A673 (cell line): ENCODE results near the gene PFKFB4. TPM values are rescaled to one million over a fixed set of nuclear protein-coding genes. Genes with fewer than 3 reads are reported as not detected.
"Not testable (repeated sequence)": the region's sequence is repeated elsewhere in the genome, so short reads cannot be mapped to it uniquely, and the experiment has no call there.

Experiments
- BruUV-seq: library from RNA; stranded (reverse); fragments of 400-500 nt; replicated peaks from 2 replicates; lab custom pipeline; 2021; lab: Mats Ljungman, UMichigan
- CTCF ChIA-PET: fragments of 300-600 bp; sonication (Branson Sonifier 250); formaldehyde crosslinking; loops from one replicate; lab custom pipeline; 2022; ENCODE audit warnings: antibody characterized with exemption; lab: Charles Lee
- POLR2A ChIA-PET: fragments of 300-600 bp; sonication (Branson Sonifier 250); formaldehyde crosslinking; loops from one replicate; lab custom pipeline; 2022; ENCODE audit warnings: antibody characterized with exemption; ENCODE audit not compliant: low non-redundant PET; lab: Charles Lee
- DNase-seq: peaks from one replicate; pipeline ENCODE4 v3.0.0-alpha.2; 2015; ENCODE audit warnings: low spot score
- H3K27ac ChIP-seq: fragments of 200-600 bp; sonication (generic); 2 replicates; pipeline ENCODE4 v1.5.1; 2016; ENCODE audit warnings: mixed run types, low read depth, mild to moderate bottlenecking, mixed read lengths, antibody characterized with exemption, low read length; ENCODE audit not compliant: poor library complexity, severe bottlenecking
- H3K27me3 ChIP-seq: fragments of 200-600 bp; sonication (generic); replicated peaks from 2 replicates; pipeline ENCODE4 v1.6.1; 2017; ENCODE audit warnings: mixed run types, low read depth, mild to moderate bottlenecking, mixed read lengths, antibody characterized with exemption, low read length; ENCODE audit not compliant: insufficient read depth, poor library complexity
- H3K36me3 ChIP-seq: fragments of 200-600 bp; sonication (generic); 2 replicates; pipeline ENCODE4 v1.6.1; 2016; ENCODE audit warnings: mixed run types, mild to moderate bottlenecking, mixed read lengths, antibody characterized with exemption, low read length; ENCODE audit not compliant: insufficient read depth, poor library complexity, severe bottlenecking
- H3K4me1 ChIP-seq: fragments of 200-600 bp; sonication (generic); 2 replicates; pipeline ENCODE4 v1.6.1; 2017; ENCODE audit warnings: mixed run types, mild to moderate bottlenecking, mixed read lengths, antibody characterized with exemption, low read length; ENCODE audit not compliant: insufficient read depth, poor library complexity, severe bottlenecking
- H3K4me3 ChIP-seq: fragments of 200-600 bp; sonication (generic); 2 replicates; pipeline ENCODE4 v1.5.1; 2016; ENCODE audit warnings: low read depth, mixed run types, mild to moderate bottlenecking, mixed read lengths, low read length; ENCODE audit not compliant: poor library complexity, severe bottlenecking
- H3K9me3 ChIP-seq: fragments of 200-600 bp; sonication (generic); 2 replicates; pipeline ENCODE4 v1.6.1; 2016; ENCODE audit warnings: mixed run types, low read depth, mild to moderate bottlenecking, mixed read lengths, antibody characterized with exemption, low read length; ENCODE audit not compliant: poor library complexity, severe bottlenecking
- EZH2 ChIP-seq: fragments of 200-600 bp; sonication (generic); IDR thresholded peaks from 2 replicates; pipeline ENCODE4 v1.6.1; 2017; ENCODE audit warnings: borderline replicate concordance, low read depth, mild to moderate bottlenecking, mixed read lengths, antibody characterized with exemption, low read length; ENCODE audit not compliant: poor library complexity, severe bottlenecking
- intact Hi-C: fragments of 100-400 bp; cut with micrococcal nuclease; formaldehyde crosslinking; loops from one replicate; pipeline ENCODE4 v1.10.0; 2022; ENCODE audit not compliant: unreplicated experiment
- total RNA-seq: library from RNA; stranded (reverse); gene quantifications from 2 replicates; pipeline ENCODE4 v1.2.3, GENCODE V29; 2021
- TF ChIP-seq, protein P1 (sequence below): fragments of 300-800, 200-600 bp; sonication (generic); conservative IDR thresholded peaks from 2 replicates; pipeline ENCODE4 v1.5.1; 2017; ENCODE audit warnings: low read depth, mild to moderate bottlenecking, antibody characterized with exemption, low read length, moderate library complexity, mixed read lengths

PFKFB4 gene
- total RNA-seq, 1 experiment from 2014 or later, result 5.0 TPM

GRCh38 chr3:48535578-48535977 lies 21.0 kb downstream of the PFKFB4 start:
- Histone ChIP-seq H3K36me3 (no peaks in the 10 kb centered on the region), H3K27me3 (no peaks in the 10 kb centered on the region), H3K27ac (no peak overlapping the region), H3K9me3 (no peaks in the 10 kb centered on the region), H3K4me1 (no peaks in the 10 kb centered on the region), H3K4me3 (no peak overlapping the region)
- BruUV-seq, result no TSS peak
- no peak for TF ChIP-seq EZH2
- TF ChIP-seq, protein P1, sequence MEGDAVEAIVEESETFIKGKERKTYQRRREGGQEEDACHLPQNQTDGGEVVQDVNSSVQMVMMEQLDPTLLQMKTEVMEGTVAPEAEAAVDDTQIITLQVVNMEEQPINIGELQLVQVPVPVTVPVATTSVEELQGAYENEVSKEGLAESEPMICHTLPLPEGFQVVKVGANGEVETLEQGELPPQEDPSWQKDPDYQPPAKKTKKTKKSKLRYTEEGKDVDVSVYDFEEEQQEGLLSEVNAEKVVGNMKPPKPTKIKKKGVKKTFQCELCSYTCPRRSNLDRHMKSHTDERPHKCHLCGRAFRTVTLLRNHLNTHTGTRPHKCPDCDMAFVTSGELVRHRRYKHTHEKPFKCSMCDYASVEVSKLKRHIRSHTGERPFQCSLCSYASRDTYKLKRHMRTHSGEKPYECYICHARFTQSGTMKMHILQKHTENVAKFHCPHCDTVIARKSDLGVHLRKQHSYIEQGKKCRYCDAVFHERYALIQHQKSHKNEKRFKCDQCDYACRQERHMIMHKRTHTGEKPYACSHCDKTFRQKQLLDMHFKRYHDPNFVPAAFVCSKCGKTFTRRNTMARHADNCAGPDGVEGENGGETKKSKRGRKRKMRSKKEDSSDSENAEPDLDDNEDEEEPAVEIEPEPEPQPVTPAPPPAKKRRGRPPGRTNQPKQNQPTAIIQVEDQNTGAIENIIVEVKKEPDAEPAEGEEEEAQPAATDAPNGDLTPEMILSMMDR, result no peak
- POLR2A ChIA-PET, result no interaction called here
- no peak for DNase-seq
- intact Hi-C loops, result no loop called here
- CTCF ChIA-PET, result no interaction called here

GRCh38 chr3:48532977-48533337 lies 23.6 kb downstream of the PFKFB4 start:
- POLR2A ChIA-PET, result no interaction called here
- H3K36me3 ChIP-seq, result no peaks in the 10 kb centered on the region
- no TSS peak for BruUV-seq

DNA sequence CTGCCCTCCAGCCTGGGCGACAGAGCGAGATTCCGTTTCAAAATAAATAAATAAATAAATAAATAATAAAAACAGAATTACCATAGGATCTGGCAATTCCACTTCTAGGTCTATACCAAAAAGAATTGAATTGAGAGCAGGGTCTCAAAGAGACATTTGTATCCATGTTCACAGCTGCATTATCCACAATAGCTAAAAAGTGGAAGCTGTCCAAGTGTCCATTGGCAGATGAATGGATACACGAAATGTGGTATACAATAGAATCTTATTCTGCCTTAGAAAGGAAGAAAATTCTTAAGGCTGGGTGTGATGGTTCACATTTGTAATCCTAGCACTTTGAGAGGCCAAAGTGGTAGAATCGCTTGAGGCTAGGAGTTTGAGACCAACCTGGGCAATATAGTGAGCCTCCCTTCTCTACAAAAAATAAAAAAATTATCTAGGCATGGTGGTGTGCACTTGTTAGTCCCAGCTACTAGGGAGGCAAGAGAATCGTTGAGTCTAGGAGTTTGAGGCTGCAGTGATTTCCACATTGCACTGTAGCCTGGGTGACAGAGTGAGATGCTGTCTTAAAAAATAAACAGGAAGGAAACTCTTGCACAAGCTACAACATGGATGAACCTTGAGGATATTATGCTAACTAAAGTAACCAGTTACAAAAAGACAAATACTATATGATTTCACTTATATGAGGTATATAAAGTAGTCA lies 24.2 kb downstream of the PFKFB4 start:
- intact Hi-C loops, result no loop called here
- Histone ChIP-seq H3K4me3 (no peak overlapping the region), H3K27me3 (no peaks in the 10 kb centered on the region), H3K36me3 (no peaks in the 10 kb centered on the region), H3K9me3 (no peaks in the 10 kb centered on the region), H3K27ac (no peak overlapping the region), H3K4me1 (no peaks in the 10 kb centered on the region)
- ChIA-PET CTCF (no interaction called here), POLR2A (no interaction called here)
- TF ChIP-seq EZH2, result no peak
- TF ChIP-seq, protein P1, result no peak
- BruUV-seq, result no TSS peak
- DNase-seq, result no peak

More at GRCh38 chr3:48532977-48533337, 23.6 kb downstream of the PFKFB4 start:
- intact Hi-C loops, result no loop called here
- Histone ChIP-seq H3K4me1 (no peaks in the 10 kb centered on the region), H3K27ac (no peak overlapping the region), H3K9me3 (no peaks in the 10 kb centered on the region), H3K27me3 (no peaks in the 10 kb centered on the region), H3K4me3 (no peak overlapping the region)
- DNase-seq, result no peak
- CTCF ChIA-PET, result no interaction called here
- no peak for TF ChIP-seq EZH2
- TF ChIP-seq, protein P1, result no peak

DNA sequence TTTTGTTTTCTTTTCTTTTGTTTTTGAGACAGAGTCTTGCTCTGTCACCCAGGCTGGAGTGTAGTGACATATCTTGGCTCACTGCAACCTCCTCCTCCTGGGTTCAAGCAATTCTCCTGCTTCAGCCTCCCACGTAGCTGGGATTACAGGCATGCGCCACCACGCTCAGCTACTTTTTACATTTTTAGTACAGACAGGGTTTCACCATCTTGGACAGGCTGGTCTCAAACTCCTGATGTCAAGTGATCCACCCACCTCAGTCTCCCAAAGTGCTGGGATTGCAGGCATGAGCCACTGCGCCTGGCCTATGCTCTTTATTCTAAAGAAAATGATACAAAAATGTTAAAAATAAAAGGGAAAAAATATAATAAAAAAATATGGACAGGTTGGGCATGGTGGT lies 25.9 kb downstream of the PFKFB4 start:
- H3K27ac ChIP-seq, H3K4me1 ChIP-seq, DNase-seq, H3K4me3 ChIP-seq, BruUV-seq, CTCF ChIA-PET, H3K36me3 ChIP-seq, H3K9me3 ChIP-seq, H3K27me3 ChIP-seq: not testable (repeated sequence)
- POLR2A ChIA-PET, result interaction anchor here (0.6 kb wide), 1 partner anchor 64 kb away, joined by 3 read pairs; no protein-coding TSS in a partner anchor
- intact Hi-C loops, result loop anchor here (2.0 kb wide), 1 partner anchor 18 kb away; no protein-coding TSS in a partner anchor
